GM10248 (cell line): Measurements from ENCODE around the gene KCNG3.
"Not testable (repeated sequence)": the region's sequence is repeated elsewhere in the genome, so short reads cannot be mapped to it uniquely, and the experiment has no call there.

Experiments
- CTCF ChIA-PET: fragments of 300-600 bp; sonication (Branson Sonifier 250); formaldehyde crosslinking; extraction: SDS; loops from one replicate; lab custom pipeline; 2021; ENCODE audit warnings: antibody characterized with exemption; lab: Yijun Ruan, JAX
- POLR2A ChIA-PET: fragments of 350-650 bp; sonication (Branson Sonifier 250); formaldehyde crosslinking; extraction: SDS; loops from one replicate; lab custom pipeline; 2020; ENCODE audit warnings: antibody characterized with exemption; lab: Yijun Ruan, JAX
- DNase-seq: peaks from one replicate; pipeline ENCODE4 v3.0.0; 2012; ENCODE audit errors: extremely low spot score
- CTCF ChIP-seq: IDR thresholded peaks from 2 replicates; pipeline ENCODE4 v1.5.1; 2012; ENCODE audit warnings: mild to moderate bottlenecking, low read depth; ENCODE audit errors: extremely low read depth, missing control alignments, control extremely low read depth

Gene KCNG3

GRCh38 chr2:42414158-42414557, 79.6 kb downstream of the KCNG3 start:
- TF ChIP-seq CTCF: no peak
- ChIA-PET POLR2A (no interaction called here), CTCF (interaction anchor here (1.3 kb wide), 1 partner anchor 9 kb away, joined by 3 read pairs; no protein-coding TSS in a partner anchor)
- no peak for DNase-seq

GRCh38 chr2:42410742-42411514, 82.9 kb downstream of the KCNG3 start:
- ChIA-PET POLR2A (no interaction called here), CTCF (interaction anchor here (1.8 kb wide), 1 partner anchor 12 kb away, joined by 5 read pairs; no protein-coding TSS in a partner anchor)
- no peak for TF ChIP-seq CTCF
- DNase-seq: no peak

- no peak for DNase-seq
- no peak for TF ChIP-seq CTCF
- POLR2A ChIA-PET: no interaction called here
- CTCF ChIA-PET: interaction anchor here (0.7 to 1.0 kb wide), 2 partner anchors 26 to 42 kb away, joined by 3 read pairs; no protein-coding TSS in a partner anchor
These were observed 85.8 kb downstream of the KCNG3 start for GRCh38 chr2:42408009-42408408.

GRCh38 chr2:42407476-42407875, 86.3 kb downstream of the KCNG3 start:
- POLR2A ChIA-PET: no interaction called here
- DNase-seq: no peak
- CTCF ChIA-PET: no interaction called here
- TF ChIP-seq CTCF: no peak

- CTCF ChIA-PET: interaction anchor here (0.8 to 1.3 kb wide), 4 partner anchors 9 to 53 kb away, joined by 3 to 5 read pairs (median 4); no protein-coding TSS in a partner anchor
- DNase-seq: no peak
- TF ChIP-seq CTCF: no peak
- POLR2A ChIA-PET: no interaction called here
These were observed 89.1 kb downstream of the KCNG3 start for GRCh38 chr2:42404676-42405075.

- DNase-seq: no peak
These were observed 92.0 kb downstream of the KCNG3 start for GRCh38 chr2:42401773-42402172.

GRCh38 chr2:42398052-42398451, 95.7 kb downstream of the KCNG3 start:
- POLR2A ChIA-PET, DNase-seq: not testable (repeated sequence)
- CTCF ChIA-PET: interaction anchor here (2.0 kb wide), 1 partner anchor 12 kb away, joined by 5 read pairs; no protein-coding TSS in a partner anchor

More at GRCh38 chr2:42401773-42402172, 92.0 kb downstream of the KCNG3 start:
- CTCF ChIA-PET: interaction anchor here (1.5 kb wide), 1 partner anchor 33 kb away, joined by 4 read pairs; no protein-coding TSS in a partner anchor
- TF ChIP-seq CTCF: no peak
- POLR2A ChIA-PET: no interaction called here

- DNase-seq, POLR2A ChIA-PET: not testable (repeated sequence)
- CTCF ChIA-PET: interaction anchor here (1.1 to 1.4 kb wide), 3 partner anchors 8 to 16 kb away, joined by 4 to 5 read pairs (median 4); no protein-coding TSS in a partner anchor
These were observed 100.5 kb downstream of the KCNG3 start for GRCh38 chr2:42393320-42393719.
